ENCODE data around the gene UBASH3B.

The UBASH3B gene

GRCh38 chr11:122754028-122754427 lies 98.5 kb downstream of the UBASH3B start:
- Histone ChIP-seq H3K27ac (replicated peaks) (no peak overlapping the region), H3K4me3 (replicated peaks; ENCODE audit: insufficient read depth, low read length) (no peak overlapping the region), H3K27me3 (ENCODE audit: insufficient read depth, poor library complexity, severe bottlenecking) (no peaks in the 10 kb centered on the region)
- no peak for DNase-seq (ENCODE audit: low read depth in 1 of 2, low spot score in 1 of 2)
- TF ChIP-seq CTCF (IDR thresholded peaks at IDR 0.05; ENCODE audit: insufficient read depth, low read length) (no peak), POLR2AphosphoS5 (IDR thresholded peaks at IDR 0.05; ENCODE audit: low read depth) (no peak), SPI1 (IDR thresholded peaks at IDR 0.05; ENCODE audit: borderline replicate concordance, low read depth) (no peak), REST (IDR thresholded peaks at IDR 0.05; ENCODE audit: insufficient replicate concordance, low read depth) (no peak), GABPA (IDR thresholded peaks at IDR 0.05; ENCODE audit: low read depth) (no peak)

- peak in 1 of 2 experiments; percentile 65 for DNase-seq (ENCODE audit: low read depth in 1 of 2, low spot score in 1 of 2)
- no peak for TF ChIP-seq POLR2AphosphoS5 (IDR thresholded peaks at IDR 0.05; ENCODE audit: low read depth)
- peak; percentile 46 for TF ChIP-seq CTCF (IDR thresholded peaks at IDR 0.05; ENCODE audit: insufficient read depth, low read length)
- TF ChIP-seq REST (IDR thresholded peaks at IDR 0.05; ENCODE audit: insufficient replicate concordance, low read depth): no peak
- peak; percentile 39; the same call in 1 of the 2 replicates for TF ChIP-seq SPI1 (IDR thresholded peaks at IDR 0.05; ENCODE audit: borderline replicate concordance, low read depth)
- TF ChIP-seq GABPA (IDR thresholded peaks at IDR 0.05; ENCODE audit: low read depth): no peak
- H3K4me3 ChIP-seq (replicated peaks; ENCODE audit: insufficient read depth, low read length): no peak overlapping the region
- H3K27me3 ChIP-seq (ENCODE audit: insufficient read depth, poor library complexity, severe bottlenecking): no peaks in the 10 kb centered on the region
- H3K27ac ChIP-seq (replicated peaks): 0 out of 2 replicates have a peak overlapping the region, but pooled peaks have one; percentile 27
Measured at GRCh38 chr11:122754553-122755322, 99.2 kb downstream of the UBASH3B start.

GRCh38 chr11:122755409-122755808 lies 99.9 kb downstream of the UBASH3B start:
- H3K27ac ChIP-seq (replicated peaks): peak overlapping the region; percentile 73
- H3K27me3 ChIP-seq (ENCODE audit: insufficient read depth, poor library complexity, severe bottlenecking): no peaks in the 10 kb centered on the region
- TF ChIP-seq GABPA (IDR thresholded peaks at IDR 0.05; ENCODE audit: low read depth): no peak
- TF ChIP-seq SPI1 (IDR thresholded peaks at IDR 0.05; ENCODE audit: borderline replicate concordance, low read depth): no peak
- no peak for TF ChIP-seq REST (IDR thresholded peaks at IDR 0.05; ENCODE audit: insufficient replicate concordance, low read depth)
- TF ChIP-seq POLR2AphosphoS5 (IDR thresholded peaks at IDR 0.05; ENCODE audit: low read depth): no peak
- DNase-seq (ENCODE audit: low read depth in 1 of 2, low spot score in 1 of 2): peak in 1 of 2 experiments; percentile 32
- H3K4me3 ChIP-seq (replicated peaks; ENCODE audit: insufficient read depth, low read length): no peak overlapping the region

Data from HL-60 (cell line).